Left cardiac atrium (tissue), 4 donors: ENCODE results near the gene GALNT7. TPM values are rescaled to one million over a fixed set of nuclear protein-coding genes. Genes with fewer than 3 reads are reported as not detected.

Experiments
- ATAC-seq, 2 donors: fragments of 200-7000 bp; cut with Tn5 transposase; one replicate each; pipeline ENCODE4 v1.9.1; 2020; ENCODE audit warnings: mild to moderate bottlenecking in 2 of 2, moderate library complexity in 2 of 2
- DNase-seq: peaks from one replicate; pipeline ENCODE4 v3.0.0-alpha.2; 2020
- intact Hi-C, 2 donors: fragments of 100-400 bp; cut with DNase I; formaldehyde crosslinking; loops; one replicate each; pipeline versions ENCODE4 v1.14.1 to v1.15.1; 2022 to 2023
- total RNA-seq, 2 donors: library from RNA; stranded (reverse); fragmentation: NEBNext Ultra II Directional; extraction: Animal tissue kit (Norgen Biotek cat#: 25700); gene quantifications; one replicate each; pipeline ENCODE4 v1.2.1, GENCODE V29; 2021
- donor health status: DM: no; HTN: yes; CAD: no.
- donor health status: DM: no; HTN: yes; CAD: no; lungs with severe emphysema.
- donor health status: DM: yes; HTN: yes; CAD: no.
- donor health status: Dilated cardiomyopathy.

GALNT7 gene
- total RNA-seq, 2 donors from 2014 or later, result 5.8 to 8.0 TPM

- no peak for ATAC-seq
- no peak for DNase-seq
- intact Hi-C loops, result loop anchor here in 1 of 2 donors (5.0 to 10.0 kb wide), 2 partner anchors 100 to 188 kb away; no protein-coding TSS in a partner anchor
Measured at GRCh38 chr4:173317004-173317403, 148.4 kb downstream of the GALNT7 start.

GRCh38 chr4:173318240-173318639, 149.6 kb downstream of the GALNT7 start:
- intact Hi-C loops, result loop anchor here (2.0 to 10.0 kb wide), 3 partner anchors 99 to 187 kb away; no protein-coding TSS in a partner anchor
- ATAC-seq, result no peak
- DNase-seq, result no peak

- intact Hi-C loops, result loop anchor here (2.0 to 10.0 kb wide), 3 partner anchors 99 to 186 kb away; no protein-coding TSS in a partner anchor
- ATAC-seq, result peak; percentile 27 to 44
Measured at GRCh38 chr4:173318648-173319211, 150.1 kb downstream of the GALNT7 start.

GRCh38 chr4:173319696-173320095, 151.1 kb downstream of the GALNT7 start:
- DNase-seq, result no peak
- ATAC-seq, result no peak
- intact Hi-C loops, result loop anchor here (2.0 to 10.0 kb wide), 4 partner anchors 98 to 185 kb away; no protein-coding TSS in a partner anchor

More at GRCh38 chr4:173318648-173319211, 150.1 kb downstream of the GALNT7 start:
- no peak for DNase-seq

- intact Hi-C loops, result no loop called here
- no peak for DNase-seq
- ATAC-seq, result no peak
Measured at GRCh38 chr4:173325007-173325736, 156.6 kb downstream of the GALNT7 start.

GRCh38 chr4:173328236-173328901, 159.8 kb downstream of the GALNT7 start:
- no peak for ATAC-seq
- no peak for DNase-seq
- intact Hi-C loops, result no loop called here

- ATAC-seq (no peak), DNase-seq (no peak)
- intact Hi-C loops, result no loop called here
Measured at GRCh38 chr4:173330590-173330989, 162.0 kb downstream of the GALNT7 start.

GRCh38 chr4:173332021-173332487, 163.4 kb downstream of the GALNT7 start:
- DNase-seq (no peak), ATAC-seq (no peak)
- intact Hi-C loops, result no loop called here

- ATAC-seq (no peak), DNase-seq (no peak)
- intact Hi-C loops, result no loop called here
Measured at GRCh38 chr4:173332963-173333657, 164.5 kb downstream of the GALNT7 start.

GRCh38 chr4:173333658-173334084, 165.1 kb downstream of the GALNT7 start:
- ATAC-seq (peak; percentile 69 to 77), DNase-seq (peak; percentile 73)
- intact Hi-C loops, result loop anchor here in 1 of 2 donors (2.0 kb wide), 1 partner anchor 35 kb away; no protein-coding TSS in a partner anchor

GRCh38 chr4:173334085-173334890, 165.7 kb downstream of the GALNT7 start, which contains the start of gene HMGB2:
Gene HMGB2, minus strand, starts transcription at chr4:173334358. Its CDS starts 709 bp downstream, at chr4:173333649.
- DNase-seq, result peak; percentile 100
- peak; percentile 96 to 98 for ATAC-seq
- intact Hi-C loops, result loop anchor here in 1 of 2 donors (2.0 kb wide), 1 partner anchor 35 kb away; no protein-coding TSS in a partner anchor

GRCh38 chr4:173334891-173335752, 166.5 kb downstream of the GALNT7 start:
- ATAC-seq (peak; percentile 38 to 68), DNase-seq (peak; percentile 62)
- intact Hi-C loops, result loop anchor here in 1 of 2 donors (2.0 kb wide), 1 partner anchor 34 kb away; no protein-coding TSS in a partner anchor

- intact Hi-C loops, result no loop called here
- DNase-seq (no peak), ATAC-seq (no peak)
Measured at GRCh38 chr4:173337463-173337862, 168.9 kb downstream of the GALNT7 start.

GRCh38 chr4:173343832-173344397, 175.3 kb downstream of the GALNT7 start:
- ATAC-seq (no peak), DNase-seq (no peak)
- intact Hi-C loops, result no loop called here

- DNase-seq, result no peak
- intact Hi-C loops, result no loop called here
- no peak for ATAC-seq
Measured at GRCh38 chr4:173345648-173346047, 177.0 kb downstream of the GALNT7 start.

- ATAC-seq (no peak), DNase-seq (no peak)
- intact Hi-C loops, result no loop called here
Measured at GRCh38 chr4:173346074-173346473, 177.5 kb downstream of the GALNT7 start.

GRCh38 chr4:173347467-173347866, 178.9 kb downstream of the GALNT7 start:
- intact Hi-C loops, result no loop called here
- ATAC-seq (no peak), DNase-seq (no peak)
